GM12891 (cell line): ENCODE data around the gene SHLD2.
"Not testable (repeated sequence)": the region's sequence is repeated elsewhere in the genome, so short reads cannot be mapped to it uniquely, and the experiment has no call there.

Source experiments
- PAX5 ChIP-seq: IDR thresholded peaks from 2 replicates; pipeline ENCODE4 v1.6.1; 2011; ENCODE audit warnings: low read length, moderate library complexity, mild to moderate bottlenecking; ENCODE audit not compliant: insufficient read depth, severe bottlenecking
- POLR2A ChIP-seq: IDR thresholded peaks from 2 replicates; pipeline ENCODE4 v1.6.1; 2011; ENCODE audit warnings: low read depth, low read length, control low read depth
- POLR2AphosphoS5 ChIP-seq: IDR thresholded peaks from 2 replicates; pipeline ENCODE4 v1.6.1; 2011; ENCODE audit warnings: low read depth, low read length, control low read depth
- POU2F2 ChIP-seq: IDR thresholded peaks from 2 replicates; pipeline ENCODE4 v1.6.1; 2011; ENCODE audit warnings: low read depth, mild to moderate bottlenecking, control low read depth, low read length, moderate library complexity
- SPI1 ChIP-seq: IDR thresholded peaks from 2 replicates; pipeline ENCODE4 v1.6.1; 2011; ENCODE audit warnings: low read depth, low read length, control low read depth
- TAF1 ChIP-seq: IDR thresholded peaks from 2 replicates; pipeline ENCODE4 v1.6.1; 2011; ENCODE audit warnings: low read depth, low read length, control low read depth

DNA sequence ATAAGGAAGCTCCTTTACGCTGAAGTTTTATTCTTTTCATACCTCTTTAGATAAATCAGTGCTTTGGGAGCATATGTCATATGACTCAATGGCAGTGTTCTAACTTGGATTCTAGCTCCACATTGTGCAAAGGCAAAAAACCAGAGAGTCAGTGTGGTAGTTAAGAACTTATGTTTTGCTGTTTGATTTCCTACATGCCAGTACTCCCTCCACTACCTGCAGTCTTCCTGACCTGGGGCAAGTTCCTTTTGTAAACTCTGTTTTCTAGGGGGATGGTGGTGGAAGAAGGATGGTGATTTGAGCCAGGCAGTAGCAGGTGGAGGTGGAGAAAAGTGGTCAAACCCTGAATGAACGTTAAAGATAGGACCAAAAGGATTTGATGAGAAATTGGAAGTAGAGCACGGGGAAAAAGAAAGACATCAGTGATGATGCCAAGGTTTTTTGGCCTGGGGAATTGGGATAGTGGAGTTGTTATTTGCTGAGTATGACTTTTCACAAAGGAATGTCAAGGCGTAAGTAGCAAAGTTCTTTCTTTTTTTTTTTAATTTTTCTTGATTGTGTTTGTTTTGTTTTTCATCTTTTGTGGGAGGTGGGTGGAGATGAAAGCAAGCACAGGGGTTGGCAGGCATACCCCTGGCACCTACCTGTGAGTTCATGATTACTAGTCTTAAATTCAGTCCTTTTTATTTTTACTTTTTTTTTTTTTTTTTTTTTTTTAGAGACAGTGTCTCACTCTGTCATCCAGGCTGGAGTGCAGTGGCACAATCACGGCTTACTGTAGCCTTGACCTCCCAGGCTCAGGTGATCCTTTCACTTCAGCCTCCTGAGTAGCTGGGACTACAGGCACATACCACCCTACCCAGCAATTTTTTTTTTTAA lies 47.5 kb downstream of the SHLD2 start:
- not testable (repeated sequence) for TF ChIP-seq POLR2A, POLR2AphosphoS5, PAX5, TAF1, POU2F2, SPI1
